GM12873 (cell line): Measurements from ENCODE around the gene KCNT1.

Source experiments
- TF ChIP-seq, protein P1 (sequence below): IDR thresholded peaks from 2 replicates; pipeline ENCODE4 v1.5.1; 2012; ENCODE audit warnings: low read depth, mild to moderate bottlenecking, moderate library complexity, low read length, control low read depth; ENCODE audit not compliant: insufficient read depth; ENCODE audit errors: missing control alignments

The KCNT1 gene

DNA sequence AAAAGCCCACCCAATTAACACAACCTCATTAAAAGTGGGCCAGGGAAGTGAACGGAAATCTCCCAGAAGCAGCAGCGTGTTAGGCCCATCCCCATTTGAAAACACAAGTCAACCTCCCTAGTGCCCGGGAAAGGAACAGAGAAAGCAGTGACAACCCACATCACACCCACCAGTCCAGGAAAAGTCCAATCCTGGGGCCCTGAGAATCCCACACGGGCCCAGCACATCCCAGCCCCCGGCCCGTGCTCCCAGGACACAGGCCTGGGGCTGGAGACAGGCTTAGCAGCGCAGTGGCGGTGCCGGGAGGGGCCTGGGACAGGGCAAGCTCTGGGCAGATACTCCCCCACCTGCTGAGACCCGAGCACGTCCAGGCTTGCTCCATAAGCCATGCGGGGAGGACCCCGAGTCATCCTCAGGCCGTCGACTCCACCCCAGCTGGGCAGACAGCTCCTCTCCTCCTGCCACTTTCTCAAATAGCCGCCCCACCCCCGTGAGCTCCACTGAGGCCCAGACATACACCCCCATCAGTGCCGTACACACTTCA, 101.0 kb downstream of the KCNT1 start:
- TF ChIP-seq, protein P1, sequence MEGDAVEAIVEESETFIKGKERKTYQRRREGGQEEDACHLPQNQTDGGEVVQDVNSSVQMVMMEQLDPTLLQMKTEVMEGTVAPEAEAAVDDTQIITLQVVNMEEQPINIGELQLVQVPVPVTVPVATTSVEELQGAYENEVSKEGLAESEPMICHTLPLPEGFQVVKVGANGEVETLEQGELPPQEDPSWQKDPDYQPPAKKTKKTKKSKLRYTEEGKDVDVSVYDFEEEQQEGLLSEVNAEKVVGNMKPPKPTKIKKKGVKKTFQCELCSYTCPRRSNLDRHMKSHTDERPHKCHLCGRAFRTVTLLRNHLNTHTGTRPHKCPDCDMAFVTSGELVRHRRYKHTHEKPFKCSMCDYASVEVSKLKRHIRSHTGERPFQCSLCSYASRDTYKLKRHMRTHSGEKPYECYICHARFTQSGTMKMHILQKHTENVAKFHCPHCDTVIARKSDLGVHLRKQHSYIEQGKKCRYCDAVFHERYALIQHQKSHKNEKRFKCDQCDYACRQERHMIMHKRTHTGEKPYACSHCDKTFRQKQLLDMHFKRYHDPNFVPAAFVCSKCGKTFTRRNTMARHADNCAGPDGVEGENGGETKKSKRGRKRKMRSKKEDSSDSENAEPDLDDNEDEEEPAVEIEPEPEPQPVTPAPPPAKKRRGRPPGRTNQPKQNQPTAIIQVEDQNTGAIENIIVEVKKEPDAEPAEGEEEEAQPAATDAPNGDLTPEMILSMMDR, result no peak

DNA sequence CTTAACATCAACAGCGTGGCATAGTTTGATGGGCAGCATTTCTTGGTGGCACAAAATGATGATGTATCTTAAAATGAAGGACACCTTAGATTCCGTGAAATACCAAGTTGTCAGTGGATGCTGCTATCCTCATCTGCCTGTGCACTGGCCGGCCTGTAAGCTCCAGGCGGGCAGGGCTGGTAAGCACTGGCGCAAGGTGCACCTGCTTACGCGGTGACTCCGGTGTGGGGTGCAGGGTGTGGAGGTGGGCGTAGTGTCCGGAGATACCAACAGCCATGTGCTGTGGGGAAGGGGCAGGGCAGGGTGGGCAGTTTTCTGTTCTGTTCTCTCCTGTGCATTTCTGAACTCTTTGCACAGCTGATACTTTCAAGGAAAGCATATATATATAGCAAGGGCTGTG, 101.5 kb downstream of the KCNT1 start:
- TF ChIP-seq, protein P1, result no peak

DNA sequence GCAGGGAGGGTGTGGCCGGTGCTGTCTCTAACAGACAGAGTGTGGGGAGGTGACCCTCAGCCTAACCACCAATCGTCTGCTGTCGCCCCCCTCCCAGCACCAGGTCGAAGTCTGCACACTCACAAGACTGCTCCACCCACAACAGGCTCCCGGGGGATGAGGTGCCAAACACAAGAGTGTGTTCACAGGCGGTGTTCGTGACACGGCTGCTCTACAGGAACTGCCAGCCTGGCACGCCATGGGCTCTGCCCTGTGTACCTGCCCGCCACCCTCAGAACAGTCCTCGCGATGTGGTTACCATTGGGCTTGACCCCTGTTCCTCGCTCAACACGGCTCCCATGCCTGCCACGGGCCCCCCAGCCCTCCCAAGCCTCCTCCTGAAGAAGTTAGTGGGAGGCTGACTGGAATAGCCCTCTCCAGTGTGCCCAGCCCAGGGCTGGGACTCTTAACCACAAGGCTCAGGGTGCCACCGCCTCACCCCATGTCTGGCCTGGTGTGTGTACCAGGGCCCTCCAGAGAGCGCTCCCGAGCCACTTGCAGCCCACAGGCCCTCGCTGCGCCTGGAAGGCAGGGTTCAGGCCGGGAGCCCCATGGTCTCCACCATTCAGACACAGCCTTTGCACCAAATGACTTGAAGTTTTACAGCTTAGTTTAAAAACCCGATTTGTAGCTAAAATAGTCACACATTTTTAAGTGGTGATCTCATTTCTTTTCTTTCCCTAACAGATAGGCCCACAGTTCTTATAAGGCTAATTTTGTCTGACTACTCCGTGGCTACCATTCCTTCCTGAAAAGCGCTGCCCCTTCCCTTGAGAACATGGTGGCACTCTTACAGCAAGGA, 102.8 kb downstream of the KCNT1 start:
- TF ChIP-seq, protein P1, result no peak

- TF ChIP-seq, protein P1, result no peak
Observed at GRCh38 chr9:135805422-135806022, 103.5 kb downstream of the KCNT1 start.

GRCh38 chr9:135809166-135809565, 107.2 kb downstream of the KCNT1 start:
- TF ChIP-seq, protein P1, result no peak

DNA sequence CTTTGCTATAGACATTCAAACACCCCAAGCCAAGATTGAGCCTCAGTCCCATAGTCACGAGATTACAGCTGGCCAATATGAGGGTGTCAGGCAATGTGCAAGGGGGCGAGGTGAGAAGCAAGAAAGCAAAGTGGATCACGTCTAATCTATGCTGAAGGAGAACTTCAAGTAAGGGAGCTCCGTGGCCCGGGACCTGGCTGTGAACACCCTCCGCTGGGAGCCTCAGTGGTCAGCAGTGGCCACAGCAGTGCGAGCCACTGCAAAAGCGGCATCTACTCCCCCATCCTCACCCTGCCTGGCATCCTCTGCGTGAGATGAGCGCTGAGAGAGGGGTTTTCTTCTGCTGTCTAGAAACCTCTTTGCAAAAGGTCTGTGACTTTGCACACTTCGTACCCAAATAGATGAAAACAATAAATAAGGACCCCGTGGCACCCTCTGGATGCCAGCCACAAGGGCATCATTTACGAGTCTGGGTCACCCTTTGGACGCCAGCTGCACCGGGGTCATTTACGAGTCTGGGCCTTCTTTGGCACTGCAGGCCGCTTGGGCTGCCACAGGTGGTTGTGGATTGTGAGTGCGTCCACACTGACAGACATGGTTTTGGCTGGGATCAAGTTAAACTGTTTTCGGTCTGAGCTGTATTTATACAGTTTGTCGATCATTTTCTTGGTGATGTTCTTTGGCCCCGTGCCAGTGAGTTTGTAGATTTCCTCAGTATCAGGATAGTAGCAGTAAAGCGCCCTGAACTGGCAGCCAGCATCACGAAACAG, 109.0 kb downstream of the KCNT1 start:
- TF ChIP-seq, protein P1, result no peak

DNA sequence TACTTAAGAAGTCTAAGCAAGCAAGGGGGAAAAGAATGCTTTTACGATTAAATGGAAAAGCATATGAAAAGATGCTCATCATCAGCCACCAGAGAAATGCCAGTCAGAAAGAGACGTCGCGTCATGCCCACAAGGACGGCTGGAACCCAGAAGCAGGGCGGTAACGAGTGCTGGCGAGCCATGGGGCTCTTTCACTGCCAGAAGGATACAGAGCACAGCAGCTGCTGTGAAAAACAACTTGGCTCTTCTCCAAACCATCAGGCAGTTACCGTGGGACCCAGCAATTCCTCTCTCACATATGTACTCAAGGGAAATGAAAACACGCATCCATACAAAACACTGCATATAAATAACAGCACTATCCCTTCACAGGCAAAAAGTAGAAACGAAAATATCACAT, 109.8 kb downstream of the KCNT1 start:
- TF ChIP-seq, protein P1, result no peak
